Loucy (cell line): ENCODE measurements around the gene C1orf167.

ENCODE experiments used
- H2AFZ ChIP-seq: fragments of 200-600 bp; sonication (generic); 2 replicates; pipeline ENCODE4 v1.6.0; 2016; ENCODE audit warnings: antibody characterized with exemption, mild to moderate bottlenecking, low read length, moderate library complexity
- H3F3A ChIP-seq: fragments of 200-600 bp; 2 replicates; pipeline ENCODE4 v1.6.0; 2016; ENCODE audit warnings: antibody characterized with exemption, low read depth, mild to moderate bottlenecking
- H3K27me3 ChIP-seq: fragments of 200-600 bp; sonication (generic); 2 replicates; pipeline ENCODE4 v1.6.1; 2014; ENCODE audit warnings: low read length, mild to moderate bottlenecking; ENCODE audit not compliant: insufficient read depth, poor library complexity, severe bottlenecking
- H3K36me3 ChIP-seq: fragments of 200-600 bp; sonication (generic); 2 replicates; pipeline ENCODE4 v1.6.1; 2016; ENCODE audit warnings: low read length; ENCODE audit not compliant: insufficient read depth
- H3K4me1 ChIP-seq: fragments of 200-600 bp; sonication (generic); 2 replicates; pipeline ENCODE4 v1.5.1; 2014; ENCODE audit warnings: low read length, mild to moderate bottlenecking; ENCODE audit not compliant: insufficient read depth, poor library complexity, severe bottlenecking
- H3K4me2 ChIP-seq: fragments of 200-600 bp; sonication (generic); 2 replicates; pipeline ENCODE4 v1.6.0; 2014; ENCODE audit warnings: antibody characterized with exemption, low read length, low read depth, mild to moderate bottlenecking; ENCODE audit not compliant: poor library complexity, severe bottlenecking
- H3K4me3 ChIP-seq: fragments of 200-600 bp; sonication (generic); 2 replicates; pipeline ENCODE4 v1.5.1; 2014; ENCODE audit warnings: low read length, mild to moderate bottlenecking, mixed read lengths; ENCODE audit not compliant: poor library complexity, severe bottlenecking
- H3K79me2 ChIP-seq: fragments of 200-600 bp; sonication (generic); 2 replicates; pipeline ENCODE4 v1.6.1; 2014; ENCODE audit warnings: low read length; ENCODE audit not compliant: insufficient read depth
- H3K9ac ChIP-seq: fragments of 200-600 bp; sonication (generic); 2 replicates; pipeline ENCODE4 v1.6.0; 2014; ENCODE audit warnings: mild to moderate bottlenecking, low read depth, low read length, moderate library complexity; ENCODE audit not compliant: poor library complexity, severe bottlenecking
- H3K9me2 ChIP-seq: fragments of 200-600 bp; sonication (generic); replicated peaks from 2 replicates; pipeline ENCODE4 v1.6.1; 2016; ENCODE audit warnings: low read depth, low read length, mixed read lengths
- H3K9me3 ChIP-seq: fragments of 200-600 bp; sonication (generic); 2 replicates; pipeline ENCODE4 v1.6.1; 2014; ENCODE audit warnings: mild to moderate bottlenecking, antibody characterized with exemption, low read length, low read depth; ENCODE audit not compliant: insufficient read depth
- H4K20me1 ChIP-seq: fragments of 200-600 bp; sonication (generic); 2 replicates; pipeline ENCODE4 v1.6.0; 2014; ENCODE audit warnings: antibody characterized with exemption, low read length, mild to moderate bottlenecking; ENCODE audit not compliant: insufficient read depth, poor library complexity, severe bottlenecking
- CTCF ChIP-seq: fragments of 200-600 bp; sonication (generic); conservative IDR thresholded peaks from 2 replicates; pipeline ENCODE4 v1.5.1; 2014; ENCODE audit warnings: mild to moderate bottlenecking, antibody characterized with exemption, low read length
- EZH2phosphoT487 ChIP-seq: fragments of 200-600 bp; IDR thresholded peaks from 2 replicates; pipeline ENCODE4 v1.6.1; 2018; ENCODE audit warnings: antibody characterized with exemption, mild to moderate bottlenecking, moderate library complexity, borderline replicate concordance

The C1orf167 gene

GRCh38 chr1:11822091-11822490, 60.1 kb downstream of the C1orf167 start:
- Histone ChIP-seq H3K9ac (no peak overlapping the region), H3K27me3 (no peaks in the 10 kb centered on the region), H2AFZ (no peak overlapping the region), H3K9me3 (no peaks in the 10 kb centered on the region), H3F3A (no peaks in the 10 kb centered on the region), H3K36me3 (peaks cover 70% of the 10 kb centered on the region; the same call in 1 of the 2 replicates), H3K79me2 (no peaks in the 10 kb centered on the region), H3K4me2 (no peak overlapping the region), H4K20me1 (no peaks in the 10 kb centered on the region), H3K4me3 (no peak overlapping the region), H3K4me1 (no peaks in the 10 kb centered on the region), H3K9me2 (no peaks in the 10 kb centered on the region)
- TF ChIP-seq CTCF (no peak), EZH2phosphoT487 (no peak)

GRCh38 chr1:11823366-11824137, 61.6 kb downstream of the C1orf167 start:
- Histone ChIP-seq H3K36me3 (peaks cover 65% of the 10 kb centered on the region; the same call in 1 of the 2 replicates), H3K9me3 (no peaks in the 10 kb centered on the region), H3K4me3 (no peak overlapping the region), H3F3A (no peaks in the 10 kb centered on the region), H2AFZ (no peak overlapping the region), H3K4me2 (no peak overlapping the region), H4K20me1 (no peaks in the 10 kb centered on the region), H3K4me1 (no peaks in the 10 kb centered on the region), H3K9ac (no peak overlapping the region), H3K27me3 (no peaks in the 10 kb centered on the region), H3K79me2 (no peaks in the 10 kb centered on the region), H3K9me2 (no peaks in the 10 kb centered on the region)
- TF ChIP-seq EZH2phosphoT487 (no peak), CTCF (no peak)

GRCh38 chr1:11825131-11825530, 63.1 kb downstream of the C1orf167 start:
- H3K9ac ChIP-seq = no peak overlapping the region
- no peaks in the 10 kb centered on the region for H3F3A ChIP-seq
- H3K36me3 ChIP-seq = peaks cover 65% of the 10 kb centered on the region; the same call in 1 of the 2 replicates
- no peaks in the 10 kb centered on the region for H3K4me1 ChIP-seq
- no peak overlapping the region for H2AFZ ChIP-seq
- H3K4me2 ChIP-seq = no peak overlapping the region
- H3K79me2 ChIP-seq = no peaks in the 10 kb centered on the region
- H3K27me3 ChIP-seq = no peaks in the 10 kb centered on the region
- no peaks in the 10 kb centered on the region for H3K9me3 ChIP-seq
- H3K4me3 ChIP-seq = no peak overlapping the region
- H3K9me2 ChIP-seq = no peaks in the 10 kb centered on the region
- TF ChIP-seq EZH2phosphoT487 (no peak), CTCF (no peak)
- no peaks in the 10 kb centered on the region for H4K20me1 ChIP-seq
